KOPT-K1 (cell line): ENCODE measurements around the gene HIVEP1.
"Not testable (repeated sequence)": the region's sequence is repeated elsewhere in the genome, so short reads cannot be mapped to it uniquely, and the experiment has no call there.

Experiments used
- H3K27ac ChIP-seq: fragments of 200-600 bp; sonication (generic); 2 replicates; pipeline ENCODE4 v1.5.1; 2016; ENCODE audit warnings: antibody characterized with exemption, mild to moderate bottlenecking, low read depth, low read length; ENCODE audit not compliant: poor library complexity, severe bottlenecking
- H3K36me3 ChIP-seq: fragments of 200-600 bp; sonication (generic); 2 replicates; pipeline ENCODE4 v1.5.1; 2017; ENCODE audit warnings: antibody characterized with exemption, mild to moderate bottlenecking, low read length, moderate library complexity; ENCODE audit not compliant: insufficient read depth
- H3K9me3 ChIP-seq: fragments of 200-600 bp; sonication (generic); 2 replicates; pipeline ENCODE4 v1.5.1; 2017; ENCODE audit warnings: antibody characterized with exemption, low read length, mild to moderate bottlenecking; ENCODE audit not compliant: insufficient read depth, poor library complexity, severe bottlenecking

The HIVEP1 gene

DNA sequence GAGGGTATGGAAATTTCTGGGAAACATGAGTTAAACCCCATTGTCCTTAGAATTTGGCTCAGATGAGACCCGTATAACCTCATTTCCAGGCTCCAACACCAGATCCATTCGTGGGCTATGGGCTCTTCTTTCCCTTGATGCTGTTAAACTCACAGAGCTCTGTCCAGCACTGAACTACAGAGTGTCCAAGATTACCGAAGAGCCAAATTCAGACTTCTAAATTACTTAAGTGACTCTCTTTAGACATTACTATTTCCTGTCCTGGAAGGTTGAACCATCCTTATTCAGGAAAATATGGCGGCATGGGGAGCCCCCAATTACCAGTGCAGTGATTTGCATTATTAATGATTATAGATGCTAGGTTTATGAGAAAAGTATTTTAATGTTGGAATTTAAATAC is 153.2 kb downstream of the HIVEP1 start:
- Histone ChIP-seq H3K36me3 (no peaks in the 10 kb centered on the region), H3K9me3 (no peaks in the 10 kb centered on the region), H3K27ac (no peak overlapping the region)

DNA sequence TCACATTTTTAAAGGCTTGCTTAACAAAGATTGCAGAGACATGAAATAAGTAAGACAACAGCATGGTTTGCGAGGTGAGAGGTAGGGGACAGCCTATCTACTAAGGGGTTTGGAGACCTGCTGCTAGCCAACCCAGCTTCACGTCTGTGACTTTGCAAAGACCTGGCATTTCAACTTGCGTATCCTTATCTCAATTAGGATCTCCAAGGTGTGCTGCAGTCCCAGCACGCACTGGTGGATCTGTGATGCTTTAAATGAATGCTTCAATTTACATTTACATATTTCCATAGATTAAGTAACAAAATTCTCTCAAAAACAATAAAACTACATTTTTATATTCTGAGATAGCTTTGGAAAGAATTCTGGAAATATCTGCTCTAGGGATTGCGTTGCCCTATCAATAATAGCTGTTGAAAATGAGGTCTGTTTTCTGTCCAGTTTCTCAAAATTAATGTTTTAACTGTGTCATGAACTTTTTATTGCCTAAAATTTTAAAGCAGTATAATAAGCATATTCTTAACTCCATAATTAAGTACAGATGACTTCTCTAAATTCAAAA is 153.7 kb downstream of the HIVEP1 start:
- Histone ChIP-seq H3K27ac (no peak overlapping the region), H3K9me3 (no peaks in the 10 kb centered on the region), H3K36me3 (no peaks in the 10 kb centered on the region)

DNA sequence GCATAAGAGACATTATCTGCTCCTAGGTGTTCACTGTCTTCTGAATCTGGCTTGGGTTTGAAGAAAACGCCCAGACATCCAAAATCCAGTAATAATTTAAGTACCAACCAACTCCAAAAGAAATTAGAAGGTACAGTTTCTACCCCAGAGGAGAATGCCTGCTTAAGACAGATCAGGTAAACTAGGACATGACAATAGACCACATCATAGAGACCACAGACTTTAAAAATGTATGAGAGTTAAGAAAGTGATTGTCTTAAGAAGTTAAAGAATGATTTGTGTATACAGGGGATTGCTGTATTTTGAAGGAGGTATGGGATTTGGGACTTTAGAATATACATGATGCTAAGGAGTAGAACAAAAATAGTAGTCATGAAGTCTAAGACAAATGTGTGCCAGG is 157.3 kb downstream of the HIVEP1 start:
- Histone ChIP-seq H3K36me3 (no peaks in the 10 kb centered on the region), H3K27ac (no peak overlapping the region), H3K9me3 (no peaks in the 10 kb centered on the region)

DNA sequence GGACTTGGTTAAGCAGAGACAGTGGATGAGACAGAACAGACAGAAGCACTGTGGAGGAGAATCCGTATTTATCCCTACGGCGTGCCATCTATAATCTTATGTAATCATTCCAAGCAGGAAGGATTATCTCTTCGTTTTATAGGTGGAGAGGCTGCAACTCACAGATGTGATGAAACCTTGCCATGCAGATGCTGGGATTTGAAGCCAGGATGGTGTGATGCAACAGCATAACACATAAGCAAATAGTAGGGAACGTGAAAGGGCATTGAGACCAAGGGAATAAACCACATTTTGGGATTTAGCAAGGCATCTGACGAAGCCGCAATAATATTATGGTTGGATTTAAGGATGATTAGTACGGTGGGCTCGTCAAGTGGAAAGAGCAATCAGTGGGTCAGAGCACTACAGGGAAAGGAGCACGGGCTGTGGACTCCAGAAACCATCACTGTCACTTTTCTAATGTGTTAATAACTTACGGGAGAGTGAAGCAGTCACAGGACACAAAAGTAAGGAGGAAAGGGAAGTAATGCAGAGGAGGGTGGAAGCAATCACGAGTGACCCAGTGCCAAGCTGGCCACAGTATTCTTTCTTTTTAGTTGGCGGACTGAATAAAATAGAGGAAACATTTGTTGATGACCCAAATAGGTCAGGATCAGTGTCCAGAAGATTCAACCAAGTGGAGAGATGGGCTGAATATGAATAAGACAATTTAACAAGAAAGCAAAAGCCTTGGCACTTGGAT is 158.4 kb downstream of the HIVEP1 start:
- H3K27ac ChIP-seq = no peak overlapping the region
- H3K9me3 ChIP-seq = no peaks in the 10 kb centered on the region

DNA sequence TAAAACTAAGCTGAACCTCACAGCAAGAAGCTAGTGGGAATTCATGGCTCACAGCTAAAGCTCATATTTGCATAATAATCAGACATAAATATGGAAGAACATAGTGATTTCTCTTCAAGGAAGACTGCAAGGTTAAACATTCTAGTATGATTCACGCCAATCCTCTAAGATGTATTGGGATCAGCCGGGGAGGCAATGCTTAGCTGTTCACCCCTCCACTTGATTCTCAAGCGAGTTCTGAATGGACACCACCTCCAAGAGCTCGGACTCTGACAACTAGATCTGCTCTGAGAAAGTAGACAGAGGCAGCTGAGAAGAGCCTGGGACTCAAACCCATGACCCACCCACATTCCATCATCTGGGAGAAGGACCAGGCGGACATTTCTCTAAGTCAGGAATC is 159.6 kb downstream of the HIVEP1 start:
- Histone ChIP-seq H3K36me3 (no peaks in the 10 kb centered on the region), H3K9me3 (peaks cover 2% of the 10 kb centered on the region), H3K27ac (no peak overlapping the region)

More for the DNA sequence above, 158.4 kb downstream of the HIVEP1 start:
- no peaks in the 10 kb centered on the region for H3K36me3 ChIP-seq

DNA sequence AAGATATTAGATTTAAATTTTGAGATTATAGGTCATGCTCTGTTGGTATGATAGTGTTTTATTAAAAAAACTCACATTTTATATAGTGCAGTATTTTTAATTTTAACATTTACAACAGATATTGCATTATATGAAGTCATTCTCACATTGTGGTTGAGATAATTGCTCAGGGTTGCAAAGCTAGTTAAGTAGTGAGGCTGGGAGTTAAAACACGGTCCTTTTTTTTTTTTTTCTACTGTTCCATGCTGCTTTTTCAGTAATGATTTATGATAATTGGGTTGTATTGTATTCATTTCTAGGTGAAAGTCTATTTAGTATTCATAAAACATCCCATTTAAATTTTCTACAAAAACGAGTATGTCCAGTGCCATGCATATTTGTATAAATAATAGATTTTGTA is 160.5 kb downstream of the HIVEP1 start:
- H3K9me3 ChIP-seq = peaks cover 4% of the 10 kb centered on the region
- no peaks in the 10 kb centered on the region for H3K36me3 ChIP-seq
- H3K27ac ChIP-seq = no peak overlapping the region

DNA sequence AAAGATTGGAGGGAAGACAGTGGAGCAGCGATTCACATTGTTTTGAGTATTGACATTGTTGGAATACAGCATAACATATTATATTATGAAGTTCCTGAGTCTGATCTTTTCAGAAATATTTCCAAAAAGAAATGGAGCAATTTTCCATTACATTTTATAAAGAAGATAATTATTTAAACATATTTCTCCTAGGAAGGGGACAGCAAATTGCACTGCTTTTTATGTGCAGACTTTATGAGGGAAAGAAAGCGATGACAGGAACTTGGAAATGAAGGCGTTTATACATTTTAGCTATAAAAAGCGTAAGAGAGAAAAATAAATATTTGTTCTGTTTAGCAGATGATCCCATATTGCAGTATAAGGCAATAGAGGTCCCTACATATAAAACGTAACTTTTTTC is 161.1 kb downstream of the HIVEP1 start:
- Histone ChIP-seq H3K27ac (no peak overlapping the region), H3K36me3 (no peaks in the 10 kb centered on the region), H3K9me3 (peaks cover 4% of the 10 kb centered on the region)

DNA sequence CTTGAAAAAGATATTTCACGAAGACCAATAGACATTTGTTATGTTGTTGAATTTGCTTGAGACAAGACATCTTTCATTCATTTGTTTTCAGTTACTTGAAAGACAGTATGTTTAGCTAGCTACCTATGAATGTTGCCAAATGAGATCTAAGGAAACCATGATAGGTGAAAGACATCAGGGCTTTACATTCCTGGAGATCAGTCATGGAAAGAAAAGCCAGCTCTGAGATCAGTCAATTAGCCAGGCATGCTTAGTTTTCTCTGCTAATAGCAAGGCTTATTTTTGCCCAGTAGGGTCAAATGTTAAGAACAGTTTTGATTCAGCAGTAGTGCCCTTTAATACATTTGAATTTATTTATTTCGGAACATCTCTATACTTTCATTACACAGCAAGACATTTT is 161.5 kb downstream of the HIVEP1 start:
- H3K9me3 ChIP-seq = peaks cover 4% of the 10 kb centered on the region
- H3K27ac ChIP-seq = no peak overlapping the region
- no peaks in the 10 kb centered on the region for H3K36me3 ChIP-seq

DNA sequence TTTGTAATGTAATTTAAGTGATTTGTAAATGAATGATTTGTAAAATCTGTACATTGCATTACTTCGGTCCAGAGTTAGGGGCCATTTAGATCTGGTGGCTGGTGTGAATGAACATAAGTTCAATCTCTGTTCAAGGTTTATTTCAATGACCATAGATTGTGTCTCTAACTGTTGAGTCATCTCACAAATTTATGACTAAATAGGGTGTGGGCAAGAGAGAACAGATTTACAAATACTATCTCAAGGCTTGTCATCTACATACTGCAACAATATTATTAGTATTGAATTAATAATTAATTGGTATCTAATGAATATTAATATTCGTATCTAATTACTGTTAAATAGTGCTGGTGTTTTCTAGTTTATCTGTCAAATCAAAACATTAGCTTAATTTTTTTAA is 162.8 kb downstream of the HIVEP1 start:
- Histone ChIP-seq H3K27ac (no peak overlapping the region), H3K36me3 (no peaks in the 10 kb centered on the region), H3K9me3 (peaks cover 4% of the 10 kb centered on the region)

DNA sequence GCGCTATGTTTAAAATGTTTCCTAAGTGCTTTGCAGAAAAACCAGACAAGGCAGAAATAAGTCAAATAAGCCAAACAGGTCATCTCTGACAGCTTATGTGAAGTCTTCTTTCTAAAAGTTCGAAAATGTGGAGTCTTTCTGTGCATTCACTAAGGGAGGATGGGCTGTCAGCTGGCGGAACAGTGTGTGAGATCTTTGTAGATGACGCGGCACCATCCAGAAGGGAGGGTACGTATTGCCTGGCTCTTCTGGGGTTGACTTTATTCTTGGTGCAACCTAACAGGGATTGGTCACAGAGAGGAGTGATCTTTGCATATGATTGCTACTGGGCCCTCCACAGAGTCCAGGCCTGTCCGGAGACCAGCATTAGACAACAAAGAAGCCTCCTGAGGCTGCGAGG is 163.5 kb downstream of the HIVEP1 start:
- Histone ChIP-seq H3K27ac (no peak overlapping the region), H3K36me3 (no peaks in the 10 kb centered on the region), H3K9me3 (peaks cover 4% of the 10 kb centered on the region)

DNA sequence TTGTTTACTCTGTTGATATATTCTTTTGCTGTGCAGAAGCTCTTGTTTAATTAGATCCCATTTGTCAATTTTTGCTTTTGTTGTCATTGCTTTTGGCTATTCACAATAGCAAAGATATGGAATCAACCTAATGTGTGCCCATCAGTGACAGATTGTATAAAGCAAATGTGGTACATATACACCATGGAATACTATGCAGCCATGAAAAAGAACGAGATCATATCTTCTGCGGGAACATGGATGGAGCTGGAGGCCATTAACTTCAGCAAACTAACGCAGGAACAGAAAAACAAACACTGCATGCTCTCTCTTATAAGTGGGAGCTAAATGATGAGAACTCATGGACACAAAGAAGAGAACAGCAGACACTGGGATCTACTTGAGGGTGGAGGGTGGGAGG is 164.7 kb downstream of the HIVEP1 start:
- H3K27ac ChIP-seq, H3K9me3 ChIP-seq, H3K36me3 ChIP-seq: not testable (repeated sequence)

DNA sequence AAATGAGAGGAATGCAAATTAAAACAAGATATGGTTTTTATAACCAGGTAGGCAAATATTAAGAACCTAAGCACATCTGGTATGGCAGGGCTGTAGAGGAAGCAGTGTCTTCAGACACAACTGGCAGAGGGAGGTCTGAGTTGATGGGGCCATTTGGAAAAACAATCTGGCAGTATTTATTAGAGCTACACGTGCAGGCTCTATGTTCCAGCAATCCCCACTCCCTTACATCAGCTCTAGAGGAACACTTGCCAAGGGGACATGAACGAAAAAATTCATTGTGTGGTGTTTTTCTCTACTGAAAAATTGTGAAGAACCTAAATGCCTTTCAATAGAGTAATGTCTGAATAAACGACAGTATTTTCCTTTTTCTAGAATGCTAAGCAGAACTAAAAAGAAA is 166.4 kb downstream of the HIVEP1 start:
- Histone ChIP-seq H3K27ac (no peak overlapping the region), H3K36me3 (no peaks in the 10 kb centered on the region), H3K9me3 (peaks cover 4% of the 10 kb centered on the region)

DNA sequence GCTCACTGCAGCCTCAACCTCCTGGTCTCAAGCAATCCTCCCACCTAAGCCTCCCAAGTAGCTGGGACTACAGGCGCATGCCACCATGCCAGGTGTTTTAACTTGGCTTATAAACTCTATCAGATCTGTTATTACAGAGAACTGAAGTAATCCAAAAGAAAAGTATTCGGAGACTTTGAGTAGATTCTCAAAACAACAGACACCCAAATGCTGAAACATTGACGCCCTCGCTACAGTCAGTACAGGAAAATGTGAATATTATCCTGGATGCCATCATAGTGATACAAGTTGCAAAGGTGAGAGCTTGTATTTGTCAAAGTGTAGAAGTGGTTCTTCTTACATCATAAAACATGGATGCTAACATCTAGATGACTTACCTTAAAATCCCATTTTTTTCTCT is 169.4 kb downstream of the HIVEP1 start:
- Histone ChIP-seq H3K36me3 (no peaks in the 10 kb centered on the region), H3K9me3 (peaks cover 4% of the 10 kb centered on the region)

DNA sequence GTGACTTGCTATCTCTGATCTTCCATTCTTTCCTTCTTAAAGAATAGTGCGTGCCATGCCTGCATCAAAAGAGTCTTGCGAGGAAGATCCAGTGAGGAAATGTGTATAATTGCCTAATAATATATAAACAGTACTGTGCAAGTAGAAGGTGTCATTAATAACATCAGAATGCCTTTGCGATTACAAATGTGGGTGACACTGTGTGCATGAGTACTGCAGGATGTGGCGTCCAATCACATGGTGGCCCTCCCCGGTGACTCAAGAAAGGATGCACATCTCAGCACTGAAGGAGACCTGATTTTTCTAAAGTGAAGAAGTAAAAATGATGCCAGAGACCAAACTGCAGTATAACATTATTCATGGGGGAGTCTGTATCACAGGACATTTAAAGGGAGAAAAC is 170.6 kb downstream of the HIVEP1 start:
- H3K36me3 ChIP-seq = no peaks in the 10 kb centered on the region
- H3K27ac ChIP-seq = no peak overlapping the region
- no peaks in the 10 kb centered on the region for H3K9me3 ChIP-seq

More for the DNA sequence above, 169.4 kb downstream of the HIVEP1 start:
- H3K27ac ChIP-seq = no peak overlapping the region

DNA sequence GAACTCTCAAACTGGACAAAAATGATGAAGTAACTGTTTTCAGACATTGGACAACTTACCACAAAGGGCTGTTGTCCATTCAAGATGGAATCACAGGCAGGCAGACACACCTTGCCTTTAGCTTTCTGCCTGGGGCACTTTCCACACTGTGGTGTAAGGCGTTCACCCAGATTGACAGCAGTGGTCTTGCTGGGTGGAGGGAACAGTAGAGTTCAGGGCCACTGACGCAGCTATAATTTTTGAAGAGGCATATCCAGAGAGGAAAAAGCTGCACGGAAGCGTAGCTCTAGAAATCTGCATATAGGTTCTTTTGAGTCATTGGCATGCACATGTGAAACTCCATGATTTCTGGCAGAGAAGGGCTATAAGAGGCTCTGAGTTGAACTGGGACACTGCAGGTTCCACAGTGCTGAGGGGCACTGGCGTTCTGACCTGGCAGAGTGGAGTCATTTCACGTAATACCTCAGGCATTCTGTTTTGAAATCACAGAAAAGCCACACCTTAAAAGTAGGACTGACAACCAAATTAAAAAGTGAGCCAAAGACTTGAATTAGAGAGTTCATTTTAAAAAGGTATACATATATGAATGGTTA is 173.1 kb downstream of the HIVEP1 start:
- H3K36me3 ChIP-seq = no peaks in the 10 kb centered on the region
- H3K9me3 ChIP-seq = no peaks in the 10 kb centered on the region

DNA sequence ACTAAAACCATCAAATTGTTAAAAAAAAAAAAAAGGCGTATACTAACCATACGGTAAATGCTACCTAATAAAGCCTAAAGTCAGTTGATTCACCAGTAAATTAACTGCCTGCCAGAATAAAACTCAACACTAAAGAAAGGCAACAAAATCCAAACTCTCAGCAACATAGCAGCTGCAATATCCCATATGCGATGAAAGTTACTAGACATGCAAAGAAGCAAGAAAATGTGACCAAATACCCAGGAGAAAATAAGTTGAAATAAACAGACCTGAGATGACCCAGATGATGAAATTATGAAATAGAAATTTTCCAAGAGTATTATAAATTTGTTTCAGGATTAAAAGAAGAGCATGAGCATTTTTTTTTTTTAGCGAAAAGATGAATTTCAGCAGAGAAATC is 174.4 kb downstream of the HIVEP1 start:
- Histone ChIP-seq H3K9me3 (no peaks in the 10 kb centered on the region), H3K36me3 (no peaks in the 10 kb centered on the region), H3K27ac (no peak overlapping the region)

More for the DNA sequence above, 173.1 kb downstream of the HIVEP1 start:
- H3K27ac ChIP-seq = no peak overlapping the region
